Kidney (tissue), 19 donors: ENCODE data around the gene RIMBP3B. TPM values are rescaled to one million over a fixed set of nuclear protein-coding genes. Genes with fewer than 3 reads are reported as not detected.
"Not testable (repeated sequence)": the region's sequence is repeated elsewhere in the genome, so short reads cannot be mapped to it uniquely, and the experiment has no call there.

Source experiments
- DNase-seq, 5 donors: peaks; one replicate each; pipeline ENCODE4 v3.0.0-alpha.2; 2013 to 2020
- FAIRE-seq: peaks from 2 replicates; lab custom pipeline; 2012; peaks lifted over from hg19 to GRCh38; lab: Jason Lieb, UNC
- H3K27ac ChIP-seq, 2 donors: one replicate each; pipeline ENCODE4 v1.7.0; 2013; ENCODE audit warnings: low read depth in 2 of 2, low read length in 2 of 2, inconsistent platforms in 1 of 2
- H3K27me3 ChIP-seq: one replicate; pipeline ENCODE4 v1.7.1; 2013; ENCODE audit warnings: low read length, inconsistent platforms; ENCODE audit not compliant: control insufficient read depth, insufficient read depth
- H3K36me3 ChIP-seq, 3 donors: one replicate each; pipeline versions ENCODE4 v1.7.0 to v1.7.1; 2013; ENCODE audit warnings: low read length in 3 of 3, control low read depth in 1 of 3, inconsistent platforms in 1 of 3; ENCODE audit not compliant: insufficient read depth in 3 of 3, control insufficient read depth in 2 of 3
- H3K4me1 ChIP-seq, 3 donors: one replicate each; pipeline versions ENCODE4 v1.7.0 to v1.7.1; 2013; ENCODE audit warnings: low read length in 3 of 3, inconsistent platforms in 1 of 3, low read depth in 1 of 3; ENCODE audit not compliant: control insufficient read depth in 2 of 3, insufficient read depth in 2 of 3
- H3K4me3 ChIP-seq, 3 donors: one replicate each; pipeline versions ENCODE4 v1.7.0 to v1.8.1; 2013; ENCODE audit warnings: low read length in 3 of 3, control low read depth in 1 of 3, inconsistent platforms in 1 of 3
- H3K9ac ChIP-seq, 3 donors: one replicate each; pipeline versions ENCODE4 v1.7.0 to v1.7.1; 2013; ENCODE audit warnings: low read length in 3 of 3, control low read depth in 1 of 3, inconsistent platforms in 1 of 3
- H3K9me3 ChIP-seq, 3 donors: one replicate each; pipeline versions ENCODE4 v1.7.0 to v1.7.1; 2013; ENCODE audit warnings: low read length in 3 of 3, control low read depth in 1 of 3, inconsistent platforms in 1 of 3; ENCODE audit not compliant: control insufficient read depth in 2 of 3, insufficient read depth in 1 of 3
- intact Hi-C: fragments of 100-400 bp; cut with DNase I; formaldehyde crosslinking; loops from one replicate; pipeline ENCODE4 v1.11.1; 2022
- long read RNA-seq, 10 donors: library from polyadenylated mRNA in 1 of 10; unstranded in 1 of 10; transcript quantifications; one replicate each; pipeline ENCODE4 v2.0.0 and lab custom pipeline, GENCODE V29; 2021 to 2026
- polyA plus RNA-seq: library from polyadenylated mRNA; stranded (reverse); fragments of 350-450 nt; fragmentation: Illumina TruSeq; extraction: RNeasy Lipid Tissue Mini Kit (QIAGEN cat#74804); gene quantifications from one replicate; pipeline ENCODE4 v1.2.3, GENCODE V29; 2014; ENCODE audit warnings: low read depth, low replicate concordance; ENCODE audit not compliant: insufficient read depth
- total RNA-seq: library from RNA; stranded (reverse); fragmentation: NEBNext Ultra II Directional; extraction: Animal tissue kit (Norgen Biotek cat#: 25700); gene quantifications from one replicate; pipeline ENCODE4 v1.2.1, GENCODE V29; 2021
- donor health status: control.
- donor health status: control.
- donor health status: DM: yes; HTN: yes; CAD: no.
- donor health status: Normal renal cell carcinoma (clear cell type).

Gene RIMBP3B
- total RNA-seq (0.16 TPM), polyA plus RNA-seq (not detected)
- long read RNA-seq, donor 1, full-length matches to known transcripts, result 1 of 1 reads
- long read RNA-seq, donor 1, partial matches to known transcripts, result 0 of 1 reads
- long read RNA-seq, donor 1, other reads (novel, unspliced or antisense), result 0 of 1 reads
- long read RNA-seq, donor 2, result 0 reads
- long read RNA-seq, donor 3, result 0 reads
- long read RNA-seq, donor 4, full-length matches to known transcripts, result 1 of 1 reads
- long read RNA-seq, donor 4, partial matches to known transcripts, result 0 of 1 reads
- long read RNA-seq, donor 4, other reads (novel, unspliced or antisense), result 0 of 1 reads
- long read RNA-seq, donor 5, result 0 reads
- long read RNA-seq, donor 6, result 0 reads
- long read RNA-seq, donor 7, result 0 reads
- long read RNA-seq, donor 8, result 0 reads
- long read RNA-seq, donor 9, full-length matches to known transcripts, result 1 of 1 reads
- long read RNA-seq, donor 9, partial matches to known transcripts, result 0 of 1 reads
- long read RNA-seq, donor 9, other reads (novel, unspliced or antisense), result 0 of 1 reads
- long read RNA-seq, donor 10, result 0 reads

GRCh38 chr22:21383701-21384467 lies at the start of gene RIMBP3B:
Gene RIMBP3B, plus strand, starts transcription at chr22:21383751. Its CDS starts 108 bp downstream, at chr22:21383859.
- H3K9me3 ChIP-seq, H3K36me3 ChIP-seq, H3K9ac ChIP-seq, DNase-seq, FAIRE-seq, intact Hi-C loops, H3K27ac ChIP-seq, H3K27me3 ChIP-seq, H3K4me1 ChIP-seq, H3K4me3 ChIP-seq: not testable (repeated sequence)

- intact Hi-C loops, result not testable (repeated sequence)
- DNase-seq, result peak in 1 of 5 donors; percentile 28
Measured at GRCh38 chr22:21357527-21357926, 26.0 kb upstream of the RIMBP3B start.

GRCh38 chr22:21360525-21360924 lies 23.0 kb upstream of the RIMBP3B start:
- not testable (repeated sequence) for FAIRE-seq

More at GRCh38 chr22:21357527-21357926, 26.0 kb upstream of the RIMBP3B start:
- H3K36me3 ChIP-seq, H3K4me1 ChIP-seq, H3K4me3 ChIP-seq, H3K27ac ChIP-seq, H3K9me3 ChIP-seq, H3K9ac ChIP-seq, FAIRE-seq, H3K27me3 ChIP-seq: not testable (repeated sequence)

GRCh38 chr22:21362473-21362872 lies 21.1 kb upstream of the RIMBP3B start:
- H3K4me1 ChIP-seq, H3K36me3 ChIP-seq, FAIRE-seq, intact Hi-C loops, DNase-seq, H3K9ac ChIP-seq, H3K4me3 ChIP-seq, H3K27me3 ChIP-seq, H3K9me3 ChIP-seq, H3K27ac ChIP-seq: not testable (repeated sequence)

More at GRCh38 chr22:21360525-21360924, 23.0 kb upstream of the RIMBP3B start:
- H3K27me3 ChIP-seq, H3K9me3 ChIP-seq, H3K27ac ChIP-seq, H3K4me3 ChIP-seq, intact Hi-C loops, H3K9ac ChIP-seq, H3K36me3 ChIP-seq, H3K4me1 ChIP-seq: not testable (repeated sequence)
- peak in 1 of 5 donors; percentile 1 for DNase-seq

GRCh38 chr22:21363061-21363460 lies 20.5 kb upstream of the RIMBP3B start:
- H3K27ac ChIP-seq, DNase-seq, H3K9ac ChIP-seq, H3K27me3 ChIP-seq, FAIRE-seq, H3K4me1 ChIP-seq, H3K9me3 ChIP-seq, H3K4me3 ChIP-seq, H3K36me3 ChIP-seq, intact Hi-C loops: not testable (repeated sequence)

- H3K27me3 ChIP-seq, H3K9ac ChIP-seq, H3K9me3 ChIP-seq, H3K4me1 ChIP-seq, intact Hi-C loops, H3K36me3 ChIP-seq, H3K27ac ChIP-seq, H3K4me3 ChIP-seq, FAIRE-seq: not testable (repeated sequence)
- peak in 1 of 5 donors; percentile 45 for DNase-seq
Measured at GRCh38 chr22:21363803-21364202, 19.7 kb upstream of the RIMBP3B start.

GRCh38 chr22:21364362-21364761 lies 19.2 kb upstream of the RIMBP3B start:
- DNase-seq, H3K9ac ChIP-seq, H3K4me1 ChIP-seq, intact Hi-C loops, H3K27ac ChIP-seq, H3K36me3 ChIP-seq, H3K4me3 ChIP-seq, FAIRE-seq, H3K27me3 ChIP-seq, H3K9me3 ChIP-seq: not testable (repeated sequence)

- H3K27me3 ChIP-seq, H3K4me1 ChIP-seq, FAIRE-seq, DNase-seq, H3K9me3 ChIP-seq, intact Hi-C loops, H3K9ac ChIP-seq, H3K4me3 ChIP-seq, H3K27ac ChIP-seq, H3K36me3 ChIP-seq: not testable (repeated sequence)
Measured at GRCh38 chr22:21365337-21365736, 18.2 kb upstream of the RIMBP3B start.
